HG03575 (cell line): ENCODE results near the gene ANKMY1.

Source experiments
- ATAC-seq: cut with Tn5 transposase; IDR thresholded peaks from one replicate; pipeline ENCODE4 v1.9.1; 2021; ENCODE audit not compliant: unreplicated experiment, insufficient number of reproducible peaks, low FRiP score; ENCODE audit errors: extremely low read depth

ANKMY1 gene

DNA sequence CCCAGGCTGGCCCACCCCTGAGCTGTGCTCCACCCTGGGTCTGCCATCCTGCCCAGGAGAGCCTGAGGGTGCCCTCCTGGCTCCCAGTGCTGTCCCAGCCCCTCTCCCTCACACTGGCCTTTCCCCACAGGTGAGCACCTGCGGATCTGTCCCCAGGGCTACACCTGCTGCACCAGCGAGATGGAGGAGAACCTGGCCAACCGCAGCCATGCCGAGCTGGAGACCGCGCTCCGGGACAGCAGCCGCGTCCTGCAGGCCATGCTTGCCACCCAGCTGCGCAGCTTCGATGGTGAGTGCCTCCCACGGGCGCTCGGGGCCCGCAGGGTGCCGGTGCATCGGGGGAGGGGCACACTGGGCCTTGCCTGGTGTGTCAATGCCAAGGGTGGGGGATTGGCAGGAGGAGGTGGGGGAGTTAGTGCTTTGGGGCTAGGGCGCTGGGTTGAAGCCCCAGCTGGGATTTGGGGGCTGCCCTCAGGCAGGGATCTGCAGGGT is 98.8 kb downstream of the ANKMY1 start:
- ATAC-seq: no peak

DNA sequence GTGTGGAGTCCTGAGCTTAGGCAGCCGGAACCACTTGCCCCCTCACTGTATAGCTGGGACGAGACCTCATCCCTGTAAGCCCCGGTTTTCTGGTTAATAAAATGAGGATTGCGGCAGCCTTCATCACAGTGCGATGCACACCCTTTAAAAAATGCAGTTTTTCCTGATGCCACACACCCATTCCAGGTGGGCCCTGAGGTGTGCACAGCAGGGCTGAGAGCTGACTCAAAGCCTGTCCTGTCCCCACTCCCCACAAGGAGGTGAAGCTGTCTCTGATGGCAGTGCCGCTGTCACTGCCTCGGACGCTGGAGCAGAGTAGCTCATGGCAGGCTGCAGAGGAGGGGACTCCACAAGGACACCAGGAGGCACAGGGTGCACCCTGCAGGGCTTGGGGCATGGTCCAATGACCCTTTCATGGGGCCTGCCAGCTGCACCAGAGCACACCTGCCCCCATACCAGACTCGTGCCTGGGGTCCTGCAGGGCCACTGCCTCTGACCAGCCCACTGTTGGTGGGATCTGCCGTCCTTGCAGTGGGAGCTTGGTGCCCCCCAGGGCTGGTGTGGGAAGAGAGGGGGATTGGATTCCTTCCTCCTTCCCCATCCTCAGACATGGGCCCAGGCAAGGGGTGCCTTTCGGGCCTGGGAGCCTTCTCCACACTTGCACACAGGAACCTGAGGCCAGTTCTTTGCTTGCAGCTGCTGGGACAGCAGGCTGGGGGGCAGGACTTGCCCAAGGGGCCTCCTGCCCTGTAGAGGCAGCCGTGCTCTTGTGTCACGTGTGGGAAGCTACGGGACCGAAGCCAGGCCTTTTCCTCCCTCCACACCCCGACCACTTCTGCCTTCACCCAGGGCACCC is 99.5 kb downstream of the ANKMY1 start:
- ATAC-seq: no peak

DNA sequence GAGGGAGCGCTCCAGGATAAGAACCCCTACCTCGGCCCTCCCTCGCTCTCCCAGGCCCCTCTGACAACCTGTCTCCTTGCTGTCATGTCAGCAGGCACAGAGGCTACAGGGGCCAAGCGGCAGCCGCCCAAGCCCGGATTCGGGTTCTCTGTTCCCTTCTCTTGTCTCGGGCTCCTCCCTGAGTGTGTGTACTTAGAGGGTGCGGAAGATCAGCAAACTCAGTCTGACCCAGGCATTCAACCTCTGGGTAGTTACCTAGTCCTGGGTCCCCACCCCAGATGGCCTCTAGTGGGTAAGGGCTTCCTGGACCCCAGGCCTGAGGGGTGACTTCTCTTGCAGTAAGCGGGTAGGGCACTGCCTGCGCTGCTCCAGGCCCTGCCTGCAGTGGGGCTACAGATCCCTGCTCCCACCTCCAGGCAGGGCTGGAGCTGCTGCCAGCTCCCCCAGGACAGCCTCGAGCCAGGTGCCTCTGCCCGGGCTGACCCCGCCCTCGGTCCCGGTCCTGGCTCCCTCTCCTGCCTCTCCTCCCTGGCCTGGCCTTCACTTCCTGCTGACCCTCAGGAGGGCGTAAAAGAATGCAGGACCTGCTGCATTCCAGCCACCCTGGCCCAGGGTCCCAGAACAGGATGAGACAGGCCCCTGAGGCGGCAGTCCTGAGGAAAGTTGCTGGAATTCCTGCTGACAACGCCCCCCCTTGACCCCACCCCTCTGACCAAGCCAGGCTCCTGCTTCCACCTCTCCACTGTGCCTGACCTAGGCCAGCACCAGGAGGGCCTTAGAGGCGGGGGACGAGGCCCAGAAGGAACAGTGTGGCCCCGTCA is 100.4 kb downstream of the ANKMY1 start:
- no peak for ATAC-seq

DNA sequence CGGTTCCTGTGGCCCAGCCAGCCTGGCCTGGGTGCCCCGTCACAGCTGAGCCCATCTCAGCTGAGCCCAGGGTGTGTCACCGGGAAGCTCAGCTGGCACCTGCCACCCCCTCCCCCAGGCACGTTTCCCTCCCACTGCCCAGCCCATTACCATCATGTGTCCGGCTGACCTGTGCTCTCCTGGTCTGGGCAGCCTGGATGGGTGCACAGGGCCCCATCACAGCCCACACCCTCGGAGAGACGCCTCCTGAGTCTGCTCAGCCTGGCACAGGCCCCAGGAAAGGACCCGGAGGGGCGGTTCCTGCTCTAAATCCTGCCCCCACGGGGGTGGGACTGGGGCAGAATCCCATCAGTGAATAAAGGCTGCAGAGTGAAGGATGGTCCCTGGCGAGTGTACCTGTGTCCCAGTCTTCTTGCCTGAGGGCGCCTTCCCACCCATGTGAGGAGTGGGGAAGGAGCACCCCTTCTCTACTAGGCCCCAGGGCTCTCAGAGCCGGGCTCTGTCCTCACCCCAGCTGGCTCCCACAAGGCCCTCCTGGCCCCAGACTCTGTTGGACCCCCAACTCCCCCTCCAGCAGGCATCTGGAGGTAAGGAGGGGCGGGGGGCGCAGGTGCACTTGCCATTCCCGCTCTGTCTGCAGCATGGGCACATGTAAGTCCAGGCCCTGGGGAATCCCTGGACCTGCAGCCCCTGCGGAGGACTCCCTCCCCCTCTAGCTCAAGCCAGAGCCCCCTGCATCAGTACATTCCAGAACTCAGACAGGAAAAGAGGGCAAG is 101.2 kb downstream of the ANKMY1 start:
- no peak for ATAC-seq

DNA sequence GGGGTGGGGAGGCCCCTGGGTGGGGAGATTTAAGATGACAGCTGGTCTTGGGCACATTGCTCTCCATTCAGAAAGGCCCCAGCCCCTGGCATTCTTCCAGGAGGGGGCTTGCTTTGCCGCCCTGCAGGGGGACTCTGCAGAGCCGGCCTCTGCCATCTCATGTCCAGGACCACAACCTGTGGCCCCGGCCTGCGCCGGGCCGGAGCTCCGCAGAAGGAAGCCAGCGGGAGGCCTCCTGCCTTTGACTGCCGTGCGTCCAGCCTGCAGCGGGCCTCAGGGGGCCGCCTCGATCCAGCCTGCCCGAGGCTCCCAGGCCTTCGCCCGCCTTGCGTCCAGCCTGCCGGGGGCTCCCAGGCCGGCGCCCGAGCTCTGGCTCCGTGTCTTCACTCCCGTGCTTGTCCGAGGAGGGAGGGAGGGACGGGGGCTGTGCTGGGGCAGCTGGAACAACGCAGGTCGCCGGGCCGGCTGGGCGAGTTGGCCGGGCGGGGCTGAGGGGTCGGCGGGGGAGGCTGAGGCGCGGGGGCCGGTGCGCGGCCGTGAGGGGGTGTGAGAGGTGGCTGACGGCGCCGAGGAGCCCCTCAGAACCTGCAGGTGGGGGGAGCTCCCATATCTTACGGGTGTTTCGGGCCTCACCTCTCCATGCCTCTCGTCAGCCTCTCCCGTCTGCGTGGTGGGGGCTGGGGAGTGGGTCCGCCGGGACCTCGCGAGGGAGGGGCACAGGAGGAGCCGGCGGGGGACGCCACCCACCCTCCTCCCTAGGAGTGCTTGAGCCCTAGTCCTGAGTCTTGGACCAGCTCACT is 101.9 kb downstream of the ANKMY1 start:
- no peak for ATAC-seq

DNA sequence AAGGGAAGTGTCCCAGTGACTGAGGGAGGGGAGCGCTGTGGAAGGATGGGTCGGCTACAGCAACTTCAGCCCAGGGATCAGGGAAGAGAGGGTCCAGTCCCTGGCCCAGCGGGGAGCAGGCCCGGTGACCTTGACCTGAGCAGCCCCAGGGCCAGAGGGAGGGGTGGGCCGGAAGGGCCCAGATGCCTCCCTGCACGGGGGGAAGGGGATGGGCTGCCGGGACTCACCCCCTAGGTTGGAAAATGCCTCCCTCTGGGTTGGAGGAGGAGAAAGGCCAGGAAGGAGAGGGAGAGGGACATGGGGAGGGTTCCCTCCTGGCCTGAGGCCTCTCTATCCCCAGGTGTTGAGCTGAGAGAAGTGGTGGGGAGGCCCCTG is 102.5 kb downstream of the ANKMY1 start:
- ATAC-seq: no peak

DNA sequence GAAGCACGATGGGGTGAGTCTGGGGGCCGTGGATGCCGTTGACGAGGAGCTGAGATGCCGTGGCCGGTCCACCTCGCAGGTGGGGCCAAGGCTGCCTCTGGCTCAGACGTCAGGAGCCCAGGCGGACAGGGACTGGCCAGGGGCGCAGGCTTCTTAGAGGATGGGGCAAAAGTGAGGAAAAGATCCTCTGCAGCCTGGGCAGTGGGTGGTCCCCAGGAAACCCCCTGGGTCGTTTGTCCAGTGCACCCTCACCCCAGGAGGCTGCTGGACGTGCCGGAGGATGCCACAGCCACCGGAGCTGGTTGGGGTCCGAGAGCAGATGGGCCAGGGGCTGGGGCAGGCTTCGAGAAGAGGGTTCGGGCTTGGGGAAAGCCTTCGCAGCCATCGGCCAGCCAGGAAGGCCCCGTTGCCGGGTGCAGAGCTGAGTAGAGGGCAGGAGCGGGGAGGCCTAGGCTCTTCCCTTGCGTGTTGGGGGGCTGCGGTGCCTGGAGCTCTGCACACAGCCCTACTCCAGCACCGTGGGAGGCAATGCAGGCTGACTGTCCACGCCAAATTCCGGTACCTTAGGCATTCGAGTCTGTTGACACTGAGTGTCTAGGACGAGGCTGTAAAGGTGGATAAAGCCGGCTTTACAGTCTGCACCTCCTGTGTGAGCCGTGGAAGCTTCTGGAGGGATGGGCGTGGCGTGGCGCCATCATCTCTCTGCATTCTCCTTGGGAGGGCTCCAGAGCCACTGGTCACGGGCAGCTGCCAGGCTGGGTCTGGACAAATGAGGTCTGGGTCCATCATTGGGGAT is 103.5 kb downstream of the ANKMY1 start:
- ATAC-seq: no peak

DNA sequence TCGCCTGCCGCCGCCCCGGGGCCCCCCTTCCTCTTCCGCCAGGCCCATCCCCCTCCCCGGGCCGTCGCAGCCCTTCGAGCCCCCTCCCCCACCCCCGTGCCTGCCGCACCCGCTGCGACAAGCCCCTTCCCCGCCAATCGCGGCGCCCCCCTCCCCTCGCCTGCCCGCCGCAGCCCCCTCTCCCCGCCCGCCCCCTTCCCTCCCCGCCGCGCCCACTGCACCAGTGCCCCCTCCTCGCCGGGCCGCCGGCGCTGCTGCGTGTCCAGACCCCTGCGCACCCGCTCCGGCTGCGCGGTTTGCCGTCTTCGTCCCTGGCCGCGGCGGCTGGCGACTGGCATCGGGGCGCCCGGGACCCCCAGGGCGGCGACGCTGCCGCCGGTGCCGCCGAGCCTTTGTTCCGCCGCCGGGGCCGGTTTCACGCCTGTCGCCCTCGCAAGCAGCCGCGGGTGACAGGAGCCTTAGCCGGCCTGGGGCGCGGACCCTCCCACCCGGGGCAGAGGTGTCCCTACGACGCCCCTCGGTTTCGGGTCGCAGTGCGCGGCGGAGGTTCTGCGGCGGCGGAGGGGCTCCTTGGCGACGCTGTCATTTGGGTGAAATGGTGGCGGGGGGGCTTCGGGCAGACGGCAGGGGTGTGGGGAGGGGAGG is 104.2 kb downstream of the ANKMY1 start:
- no peak for ATAC-seq

DNA sequence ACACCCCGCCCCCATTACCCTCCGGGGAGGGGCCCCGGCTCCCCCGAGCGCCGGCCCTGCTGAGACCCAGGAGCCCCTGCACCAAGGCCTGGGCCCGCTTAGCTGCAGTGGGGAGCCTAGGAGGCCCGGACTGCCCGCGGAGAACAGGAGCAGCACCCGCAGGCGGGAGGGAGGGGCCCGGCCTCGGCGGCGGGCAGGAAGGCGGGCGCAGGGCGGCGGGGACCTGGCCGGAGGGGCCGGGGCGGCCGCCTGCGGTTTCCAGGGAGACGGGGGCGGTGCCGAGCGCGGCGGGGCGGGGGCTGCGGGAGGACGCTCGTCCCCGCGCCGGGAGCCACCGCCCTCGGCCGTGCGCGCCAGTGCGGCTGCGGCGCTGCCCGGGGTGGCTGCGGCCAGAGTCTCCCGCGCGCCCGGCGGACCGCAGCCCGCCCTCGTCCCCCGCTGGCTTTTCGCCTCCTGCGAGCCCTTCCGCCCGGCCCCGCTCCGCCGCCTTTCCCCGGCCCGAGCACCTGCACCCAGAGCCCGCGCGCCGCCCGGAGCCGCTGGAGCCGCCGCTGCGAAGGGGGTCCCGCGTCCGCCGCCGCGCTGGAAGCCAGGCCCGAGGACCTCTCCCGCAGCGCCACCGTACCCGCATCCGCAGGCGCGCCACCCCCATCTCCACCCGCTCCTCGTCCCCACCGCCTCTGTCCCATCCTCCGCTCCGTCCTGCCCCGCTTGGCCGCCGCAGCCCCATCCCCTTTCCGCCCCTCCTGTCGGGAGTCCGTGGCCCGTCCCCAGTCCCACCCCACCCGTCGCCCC is 105.1 kb downstream of the ANKMY1 start:
- ATAC-seq: no peak

DNA sequence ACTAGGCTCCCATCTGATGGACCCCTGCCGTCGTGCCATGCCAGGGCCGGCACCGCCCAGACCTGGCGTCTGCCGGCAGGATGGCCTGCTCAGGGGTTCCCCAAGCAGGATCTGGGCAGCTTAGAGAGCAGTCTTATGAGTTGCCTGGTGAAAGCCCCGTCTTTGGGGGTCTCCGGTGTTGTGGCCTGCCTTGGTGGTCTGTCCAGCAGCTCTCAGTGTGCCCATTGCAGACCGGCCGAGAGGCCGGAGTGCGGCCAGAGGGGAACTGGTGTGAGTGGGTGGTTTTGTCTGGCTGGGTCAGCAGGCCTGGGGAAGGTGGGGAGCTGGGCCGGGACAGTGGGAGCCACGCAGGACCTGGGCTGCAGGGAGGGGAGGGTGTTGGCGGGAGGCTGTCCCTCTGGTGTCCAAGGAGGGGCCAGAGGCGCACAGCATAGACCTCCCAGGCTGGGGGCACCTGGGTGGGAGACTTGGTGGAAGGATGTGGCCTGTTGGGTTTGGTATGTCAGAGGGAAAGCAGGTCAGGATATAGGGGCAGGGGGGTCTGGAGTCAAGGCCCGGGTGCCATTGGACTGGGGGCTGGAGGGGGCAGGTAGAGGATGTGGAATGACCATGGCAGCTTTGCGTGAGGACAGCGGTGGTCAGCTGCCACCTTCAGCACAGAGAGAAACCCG is 105.9 kb downstream of the ANKMY1 start:
- no peak for ATAC-seq

DNA sequence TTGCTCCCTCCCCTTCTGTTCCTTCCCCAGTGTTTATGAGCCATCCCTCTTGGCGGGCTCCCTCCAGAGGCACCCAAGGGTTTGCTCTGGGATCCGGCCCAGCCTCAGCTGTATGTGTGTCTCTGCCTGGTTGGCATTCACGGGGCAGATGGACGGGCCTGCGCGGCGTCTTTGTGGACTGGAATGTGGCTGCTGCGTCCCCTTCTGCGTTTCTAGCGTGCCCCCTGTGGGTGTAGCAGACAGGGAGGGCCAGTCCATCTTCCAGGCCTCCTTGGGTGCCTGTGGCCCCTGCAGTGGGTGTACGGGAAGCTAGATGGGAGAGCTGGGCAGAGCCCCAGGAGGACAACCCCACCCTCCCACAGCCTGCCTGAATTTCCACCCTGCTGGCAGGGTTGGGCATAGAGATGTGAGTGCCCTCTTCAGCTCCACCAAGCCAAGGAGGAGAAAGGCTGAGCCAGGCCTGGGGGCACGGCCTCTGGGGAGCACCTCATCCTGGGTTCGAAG is 106.6 kb downstream of the ANKMY1 start:
- no peak for ATAC-seq

DNA sequence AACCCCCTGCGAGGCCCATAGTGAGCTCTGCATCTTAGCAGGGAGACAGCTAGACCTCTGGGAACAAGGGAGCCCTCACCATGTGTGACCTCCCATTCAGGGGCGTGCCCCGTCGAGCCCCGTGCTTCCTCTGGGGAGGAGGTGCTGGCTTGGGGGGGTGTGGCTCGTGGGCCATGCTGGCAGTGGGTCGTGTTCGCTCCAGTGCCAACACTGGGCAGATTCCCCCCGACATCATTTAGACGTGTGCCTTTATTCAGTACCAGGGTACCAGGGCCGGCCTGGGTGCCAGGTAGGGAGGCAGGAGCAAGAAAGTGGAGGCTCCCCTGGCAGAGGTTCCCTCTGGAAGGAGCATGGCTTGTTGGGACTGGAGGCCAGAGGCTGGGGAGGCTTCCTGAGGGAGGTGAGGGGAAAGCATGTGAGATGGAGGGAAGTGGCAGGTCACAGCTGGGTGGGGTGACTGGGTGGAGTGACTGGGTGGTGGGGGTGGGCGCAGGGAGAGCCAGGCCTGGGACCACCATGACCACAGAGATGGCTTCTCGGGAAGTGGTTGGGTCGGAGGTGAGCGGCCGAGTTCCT is 107.2 kb downstream of the ANKMY1 start:
- ATAC-seq: no peak

DNA sequence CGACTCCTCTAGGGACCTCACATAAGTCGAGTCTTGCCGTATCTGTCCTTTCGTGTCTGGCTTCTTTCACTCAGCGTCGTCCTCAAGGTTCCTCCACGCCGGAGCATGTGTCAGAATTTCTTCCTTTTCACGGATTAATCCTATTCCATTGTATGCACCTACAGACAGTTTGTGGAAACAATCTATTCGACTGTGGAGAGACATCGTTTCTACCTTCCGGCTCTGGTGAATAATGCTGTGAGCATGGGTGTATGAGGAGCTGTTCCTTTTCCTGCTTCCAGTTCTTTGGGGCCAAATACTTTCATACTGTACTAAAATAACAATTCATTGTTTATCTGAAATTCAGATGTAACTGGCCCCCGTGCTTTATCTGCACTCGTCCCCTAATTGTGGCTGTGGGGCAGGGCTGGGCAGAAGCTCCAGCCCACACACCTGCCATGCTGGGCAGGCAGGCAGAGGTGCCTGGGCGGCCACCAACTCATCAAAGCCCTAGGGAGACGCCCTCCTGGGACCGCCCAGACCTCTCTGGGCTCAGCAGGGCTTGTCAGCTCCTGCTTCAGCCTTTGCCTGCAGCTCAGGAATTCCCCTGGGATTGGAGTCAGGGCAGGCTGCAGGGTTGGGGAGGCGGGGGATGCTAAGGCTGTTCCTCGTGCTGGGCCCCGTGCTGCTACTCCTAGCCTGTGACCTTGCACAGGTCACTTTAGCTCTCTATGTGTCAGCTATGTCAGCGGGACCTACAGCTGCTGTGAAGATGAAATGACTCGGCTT is 107.8 kb downstream of the ANKMY1 start:
- no peak for ATAC-seq

DNA sequence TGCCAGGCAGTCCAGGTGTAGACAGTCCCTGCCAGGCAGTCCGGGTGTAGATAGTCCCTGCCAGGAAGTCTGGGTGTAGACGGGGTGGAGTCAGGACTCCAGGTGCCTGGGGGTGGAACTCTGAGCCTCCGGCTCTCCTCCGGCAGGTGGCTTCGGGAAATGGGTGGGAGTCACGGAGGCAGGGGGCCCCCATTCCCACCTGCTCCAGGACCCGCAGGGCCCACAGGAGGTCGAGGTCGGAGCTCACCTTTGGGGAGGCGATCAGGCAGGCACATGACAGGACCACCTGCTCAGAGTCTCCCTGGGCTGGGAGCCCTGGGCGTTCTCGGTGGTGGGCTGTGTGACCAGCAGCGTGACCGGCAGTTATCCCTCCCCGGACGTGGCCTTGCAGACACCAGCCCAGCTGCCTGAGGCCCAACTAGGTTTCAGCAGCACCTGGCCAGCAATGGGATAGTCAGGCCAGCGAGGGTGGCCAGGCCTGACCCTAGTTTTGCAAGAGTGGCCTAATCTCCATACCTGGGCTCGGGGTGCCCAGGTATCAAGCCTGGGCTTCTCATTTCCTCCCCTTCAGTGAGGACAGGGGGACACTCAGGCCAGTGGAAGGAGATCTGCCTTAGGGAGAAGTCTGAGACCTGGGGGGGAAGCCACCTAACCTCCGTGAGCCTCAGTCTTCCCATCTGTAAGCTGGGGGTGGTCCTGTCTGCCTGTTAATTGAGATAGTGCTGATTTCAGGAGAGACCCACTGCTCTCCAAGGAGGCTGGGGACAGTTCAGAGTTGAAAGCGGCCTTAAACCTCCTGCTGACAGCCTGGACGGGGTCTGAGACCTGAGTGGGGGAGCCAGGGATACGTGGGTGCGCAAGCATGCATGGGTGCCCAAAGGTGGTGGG is 109.2 kb downstream of the ANKMY1 start:
- no peak for ATAC-seq
